WTC11 (cell line): ENCODE results near the gene WDR90. TPM values are rescaled to one million over a fixed set of nuclear protein-coding genes. Genes with fewer than 3 reads are reported as not detected.

Experiments used
- AR ChIP-seq: fragments of 250-450 bp; sonication (Bioruptor Pico); IDR thresholded peaks from 2 replicates; pipeline ENCODE4 v1.9.0; 2021; ENCODE audit warnings: mild to moderate bottlenecking
- CREM ChIP-seq: sonication (generic); formaldehyde crosslinking; IDR thresholded peaks from 2 replicates; pipeline ENCODE4 v1.8.1; 2022; ENCODE audit warnings: mild to moderate bottlenecking, missing genetic modification reagents, moderate library complexity
- E2F4 ChIP-seq: sonication (generic); formaldehyde crosslinking; IDR thresholded peaks from 2 replicates; pipeline ENCODE4 v1.8.1; 2022; ENCODE audit warnings: low read depth, mild to moderate bottlenecking, moderate library complexity, missing genetic modification reagents, borderline replicate concordance
- ELF4 ChIP-seq: sonication (generic); formaldehyde crosslinking; IDR thresholded peaks from 2 replicates; pipeline ENCODE4 v1.8.1; 2022; ENCODE audit warnings: low read depth, mild to moderate bottlenecking, moderate library complexity, missing genetic modification reagents
- ESRRA ChIP-seq: sonication (generic); formaldehyde crosslinking; IDR thresholded peaks from 2 replicates; pipeline ENCODE4 v1.8.1; 2022; ENCODE audit warnings: mild to moderate bottlenecking, missing genetic modification reagents, borderline replicate concordance
- FOXP1 ChIP-seq: sonication (generic); formaldehyde crosslinking; IDR thresholded peaks from 2 replicates; pipeline ENCODE4 v1.8.0; 2022; ENCODE audit warnings: missing genetic modification reagents, mild to moderate bottlenecking, moderate library complexity, borderline replicate concordance
- GABPB1 ChIP-seq: sonication (generic); formaldehyde crosslinking; IDR thresholded peaks from 2 replicates; pipeline ENCODE4 v1.8.1; 2023; ENCODE audit warnings: mild to moderate bottlenecking, missing genetic modification reagents
- GTF2I ChIP-seq: fragments of 250-450 bp; sonication (Bioruptor Pico); conservative IDR thresholded peaks from 2 replicates; pipeline ENCODE4 v1.4.0; 2021; ENCODE audit warnings: mild to moderate bottlenecking
- HMGXB4 ChIP-seq: sonication (generic); formaldehyde crosslinking; IDR thresholded peaks from 2 replicates; pipeline ENCODE4 v1.8.1; 2023; ENCODE audit warnings: mild to moderate bottlenecking, moderate library complexity, missing genetic modification reagents
- IRF1 ChIP-seq: sonication (generic); formaldehyde crosslinking; IDR thresholded peaks from 2 replicates; pipeline ENCODE4 v1.8.0; 2023; ENCODE audit warnings: missing genetic modification reagents
- IRF2 ChIP-seq: sonication (generic); formaldehyde crosslinking; IDR thresholded peaks from 2 replicates; pipeline ENCODE4 v1.8.0; 2022; ENCODE audit warnings: low read depth, missing genetic modification reagents, borderline replicate concordance
- MAX ChIP-seq: sonication (generic); formaldehyde crosslinking; IDR thresholded peaks from 2 replicates; pipeline ENCODE4 v1.8.0; 2022; ENCODE audit warnings: mild to moderate bottlenecking, missing genetic modification reagents
- MXD4 ChIP-seq: fragments of 250-450 bp; sonication (Bioruptor Pico); IDR thresholded peaks from 2 replicates; pipeline ENCODE4 v1.8.0; 2021; ENCODE audit warnings: mild to moderate bottlenecking, moderate library complexity, borderline replicate concordance
- NFATC4 ChIP-seq: fragments of 250-450 bp; sonication (Bioruptor Pico); IDR thresholded peaks from 2 replicates; pipeline ENCODE4 v1.9.0; 2021; ENCODE audit warnings: mild to moderate bottlenecking
- NFE2L1 ChIP-seq: sonication (generic); formaldehyde crosslinking; IDR thresholded peaks from 2 replicates; pipeline ENCODE4 v1.8.1; 2023; ENCODE audit warnings: missing genetic modification reagents
- PRDM15 ChIP-seq: sonication (generic); formaldehyde crosslinking; IDR thresholded peaks from 2 replicates; pipeline ENCODE4 v1.8.0; 2022; ENCODE audit warnings: missing genetic modification reagents
- RELA ChIP-seq: sonication (generic); formaldehyde crosslinking; IDR thresholded peaks from 2 replicates; pipeline ENCODE4 v1.8.1; 2022; ENCODE audit warnings: missing genetic modification reagents, mild to moderate bottlenecking, borderline replicate concordance
- SOX15 ChIP-seq: fragments of 250-450 bp; sonication (Bioruptor Pico); IDR thresholded peaks from 2 replicates; pipeline ENCODE4 v1.9.0; 2021; ENCODE audit warnings: mild to moderate bottlenecking
- SP1 ChIP-seq: sonication (generic); formaldehyde crosslinking; conservative IDR thresholded peaks from 2 replicates; pipeline ENCODE4 v1.8.1; 2022; ENCODE audit warnings: missing genetic modification reagents
- TCF7 ChIP-seq: sonication (generic); formaldehyde crosslinking; IDR thresholded peaks from 2 replicates; pipeline ENCODE4 v1.8.0; 2022; ENCODE audit warnings: mild to moderate bottlenecking, low read depth, missing genetic modification reagents, moderate library complexity
- TEAD4 ChIP-seq: sonication (generic); formaldehyde crosslinking; IDR thresholded peaks from 2 replicates; pipeline ENCODE4 v1.8.0; 2022; ENCODE audit warnings: mild to moderate bottlenecking, missing genetic modification reagents
- USF1 ChIP-seq: sonication (generic); formaldehyde crosslinking; IDR thresholded peaks from 2 replicates; pipeline ENCODE4 v1.8.0; 2022; ENCODE audit warnings: mild to moderate bottlenecking, missing genetic modification reagents
- ZBTB43 ChIP-seq: sonication (generic); formaldehyde crosslinking; IDR thresholded peaks from 2 replicates; pipeline ENCODE4 v1.8.1; 2023; ENCODE audit warnings: mild to moderate bottlenecking, missing genetic modification reagents
- ZNF138 ChIP-seq: sonication (generic); formaldehyde crosslinking; conservative IDR thresholded peaks from 2 replicates; pipeline ENCODE4 v1.8.1; 2022; ENCODE audit warnings: mild to moderate bottlenecking, moderate library complexity, missing genetic modification reagents
- ZNF232 ChIP-seq: sonication (generic); formaldehyde crosslinking; IDR thresholded peaks from 2 replicates; pipeline ENCODE4 v1.8.0; 2022; ENCODE audit warnings: mild to moderate bottlenecking, missing genetic modification reagents
- ZNF317 ChIP-seq: sonication (generic); formaldehyde crosslinking; IDR thresholded peaks from 2 replicates; pipeline ENCODE4 v1.8.1; 2023; ENCODE audit warnings: low read depth, mild to moderate bottlenecking, moderate library complexity, missing genetic modification reagents, borderline replicate concordance
- total RNA-seq: library from RNA; stranded (reverse); gene quantifications from 3 replicates; pipeline ENCODE4 v1.2.3, GENCODE V29; 2021

Gene WDR90
- total RNA-seq, 1 experiment from 2014 or later, result 75.8 TPM

GRCh38 chr16:648781-649589 lies at the start of gene WDR90 (continued):
- TF ChIP-seq IRF1 (CRISPR knock-in tag) (no peak; the same call in 1 of the 2 replicates), SOX15 (CRISPR knock-in tag) (no peak), TEAD4 (CRISPR knock-in tag) (no peak), ZBTB43 (CRISPR knock-in tag) (peak; percentile 54; the same call in 1 of the 2 replicates), NFE2L1 (peak; percentile 72), AR (CRISPR knock-in tag) (peak; percentile 44; the same call in 1 of the 2 replicates), ESRRA (CRISPR knock-in tag) (peak; percentile 13; the same call in 1 of the 2 replicates), MXD4 (CRISPR knock-in tag) (no peak), FOXP1 (CRISPR knock-in tag) (peak; percentile 69), MAX (CRISPR knock-in tag) (peak; percentile 97), GTF2I (no peak), CREM (CRISPR knock-in tag) (peak; percentile 78; the same call in 1 of the 2 replicates), TCF7 (CRISPR knock-in tag) (no peak), PRDM15 (no peak), IRF2 (no peak), ELF4 (CRISPR knock-in tag) (peak; percentile 72; the same call in 1 of the 2 replicates), GABPB1 (CRISPR knock-in tag) (peak; percentile 83), E2F4 (CRISPR knock-in tag) (peak; percentile 79; the same call in 1 of the 2 replicates), SP1 (peak; percentile 72), HMGXB4 (CRISPR knock-in tag) (peak; percentile 46; the same call in 1 of the 2 replicates), NFATC4 (CRISPR knock-in tag) (peak; percentile 86; the same call in 1 of the 2 replicates), RELA (CRISPR knock-in tag) (no peak), USF1 (peak; percentile 98), ZNF232 (CRISPR knock-in tag) (no peak), ZNF138 (CRISPR knock-in tag) (peak; percentile 25; the same call in 1 of the 2 replicates), ZNF317 (CRISPR knock-in tag) (no peak)
